ENCODE results near the gene ARID1A.

Gene ARID1A

GRCh38 chr1:26828411-26828991 is 132.7 kb downstream of the ARID1A start:
- no peak for DNase-seq (ENCODE audit: low read depth)

DNA sequence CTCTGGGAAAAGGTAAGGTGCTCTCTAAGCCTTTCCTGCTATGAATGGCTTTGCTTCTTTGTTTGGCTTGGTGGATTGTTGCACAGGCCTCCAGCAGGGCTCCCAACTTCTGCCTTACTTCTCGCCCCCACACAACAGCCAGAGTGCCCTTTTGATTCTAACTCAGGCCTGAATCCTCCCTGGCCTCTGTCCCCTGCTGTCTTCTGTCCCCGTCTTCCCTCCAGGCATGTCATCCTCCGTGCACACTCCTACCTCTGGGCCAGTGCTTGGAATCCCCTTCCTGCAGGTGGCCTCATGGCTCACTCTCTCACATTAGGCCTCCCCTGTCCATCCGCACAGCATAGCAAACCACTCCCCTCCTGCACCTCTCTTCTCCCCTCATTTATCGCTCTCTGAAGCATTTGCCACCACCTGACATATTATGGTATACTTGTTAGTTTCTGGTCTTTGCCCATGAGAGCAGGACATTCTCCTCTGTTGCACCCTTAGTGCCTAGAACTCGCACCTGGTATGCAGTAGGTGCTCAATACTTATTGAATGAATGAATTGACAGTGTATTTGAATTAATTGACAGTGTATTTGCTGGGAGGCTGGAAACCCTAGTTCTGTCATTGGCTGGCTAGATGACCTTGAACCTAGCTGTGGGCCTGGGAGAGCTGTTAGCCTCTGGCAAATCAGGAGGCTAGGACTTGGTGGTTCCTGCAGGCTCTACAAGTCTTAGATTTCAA is 133.5 kb downstream of the ARID1A start:
- DNase-seq (ENCODE audit: low read depth) = no peak

DNA sequence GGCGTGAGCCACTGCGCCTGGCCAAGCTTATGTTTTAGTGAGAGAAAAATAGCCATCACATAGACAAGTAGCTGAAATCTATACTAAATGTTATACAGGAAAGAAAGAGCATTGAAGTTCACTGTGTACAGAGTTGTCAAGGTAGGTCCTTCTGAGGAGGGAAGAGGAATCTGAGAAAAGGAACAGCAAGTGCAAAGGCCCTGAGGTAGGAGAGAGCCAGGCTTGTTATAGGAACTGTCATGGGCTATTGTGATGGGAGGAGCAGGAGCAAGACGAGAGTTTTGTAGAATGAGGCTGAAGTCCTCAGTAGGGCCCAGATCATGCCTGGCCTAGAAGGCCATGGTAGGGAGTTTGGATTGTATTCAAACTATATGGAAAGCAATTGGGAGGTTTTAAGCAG is 135.2 kb downstream of the ARID1A start:
- DNase-seq (ENCODE audit: low read depth) = no peak
